Epithelial cell of proximal tubule (primary cell): ENCODE data around the gene MGP. TPM values are rescaled to one million over a fixed set of nuclear protein-coding genes. Genes with fewer than 3 reads are reported as not detected.

Experiments used
- DNase-seq: peaks from one replicate; pipeline ENCODE4 v3.0.0-alpha.2; 2011; ENCODE audit warnings: low read depth
- H3K4me3 ChIP-seq: 2 replicates; pipeline ENCODE4 v1.5.1; 2011; ENCODE audit warnings: low read depth, mild to moderate bottlenecking, low read length
- CTCF ChIP-seq: conservative IDR thresholded peaks from 2 replicates; pipeline ENCODE4 v1.5.1; 2012; ENCODE audit warnings: low read depth, mild to moderate bottlenecking, low read length
- total RNA-seq: library from RNA; depleted of rRNA; stranded (reverse); fragments of >200 nt; gene quantifications from 2 replicates; pipeline ENCODE4 v1.2.3, GENCODE V29; 2015

MGP gene
- total RNA-seq, 1 donor from 2014 or later: 9.3 TPM

GRCh38 chr12:14927267-14927666, 41.6 kb upstream of the MGP start:
- H3K4me3 ChIP-seq: no peak overlapping the region
- TF ChIP-seq CTCF: no peak
- DNase-seq: no peak

- no peak for TF ChIP-seq CTCF
- DNase-seq: no peak
- H3K4me3 ChIP-seq: no peak overlapping the region
Observed at GRCh38 chr12:14924541-14924940, 38.9 kb upstream of the MGP start.

GRCh38 chr12:14923944-14924343, 38.3 kb upstream of the MGP start:
- H3K4me3 ChIP-seq: no peak overlapping the region
- no peak for TF ChIP-seq CTCF
- no peak for DNase-seq

GRCh38 chr12:14921218-14921617, 35.6 kb upstream of the MGP start:
- H3K4me3 ChIP-seq: no peak overlapping the region
- DNase-seq: no peak
- no peak for TF ChIP-seq CTCF

- no peak for DNase-seq
- TF ChIP-seq CTCF: no peak
- H3K4me3 ChIP-seq: no peak overlapping the region
Observed at GRCh38 chr12:14920475-14921126, 34.9 kb upstream of the MGP start.

- no peak for DNase-seq
Observed at GRCh38 chr12:14919455-14919854, 33.8 kb upstream of the MGP start.

More at GRCh38 chr12:14919455-14919854, 33.8 kb upstream of the MGP start:
- TF ChIP-seq CTCF: no peak
- no peak overlapping the region for H3K4me3 ChIP-seq
